IMR-90 (cell line): Measurements from ENCODE around the gene MBD3L2B. TPM values are rescaled to one million over a fixed set of nuclear protein-coding genes. Genes with fewer than 3 reads are reported as not detected.

Experiments
- ATAC-seq: fragments of 200-7000 bp; cut with Tn5 transposase; 2 replicates; pipeline ENCODE4 v1.9.1; 2020; ENCODE audit warnings: low read depth, mild to moderate bottlenecking, moderate library complexity
- BruUV-seq: library from RNA; stranded (reverse); fragments of 400-500 nt; replicated peaks from 2 replicates; lab custom pipeline; 2021; lab: Mats Ljungman, UMichigan
- CTCF ChIA-PET: fragments of 300-600 bp; formaldehyde crosslinking; extraction: SDS; loops from one replicate; lab custom pipeline; 2021; ENCODE audit warnings: antibody characterized with exemption; lab: Yijun Ruan, JAX
- POLR2A ChIA-PET: fragments of 300-600 bp; sonication (Branson Sonifier 250); formaldehyde crosslinking; loops from one replicate; lab custom pipeline; 2022; ENCODE audit warnings: antibody characterized with exemption; ENCODE audit not compliant: unreplicated experiment; lab: Charles Lee
- DNase-seq: peaks from one replicate; pipeline ENCODE4 v3.0.0; 2013
- H2AFZ ChIP-seq: replicated peaks from 2 replicates; pipeline ENCODE3; 2013; ENCODE audit warnings: low read length, mild to moderate bottlenecking; ENCODE audit not compliant: poor library complexity
- H2AK5ac ChIP-seq: 2 replicates; pipeline ENCODE4 v1.6.1; 2013; ENCODE audit warnings: low read depth, low read length, inconsistent platforms
- H2AK9ac ChIP-seq: replicated peaks from 2 replicates; pipeline ENCODE3; 2013; ENCODE audit warnings: mild to moderate bottlenecking, low read depth, low read length, moderate library complexity; ENCODE audit not compliant: poor library complexity
- H2BK120ac ChIP-seq: 2 replicates; pipeline ENCODE4 v1.6.1; 2013; ENCODE audit warnings: low read depth, low read length, inconsistent platforms
- H2BK15ac ChIP-seq: 3 replicates; pipeline ENCODE4 v1.6.1; 2013; ENCODE audit warnings: low read depth, low read length, inconsistent platforms
- H2BK20ac ChIP-seq: 2 replicates; pipeline ENCODE4 v1.6.1; 2013; ENCODE audit warnings: low read depth, mild to moderate bottlenecking, inconsistent platforms, low read length, moderate library complexity
- H2BK5ac ChIP-seq: 2 replicates; pipeline ENCODE4 v1.6.1; 2013; ENCODE audit warnings: mild to moderate bottlenecking, low read depth, low read length, inconsistent platforms; ENCODE audit not compliant: poor library complexity, severe bottlenecking
- H3K14ac ChIP-seq: replicated peaks from 2 replicates; pipeline ENCODE4 v1.6.1; 2013; ENCODE audit warnings: low read depth, low read length, inconsistent platforms
- H3K18ac ChIP-seq: 2 replicates; pipeline ENCODE4 v1.6.1; 2013; ENCODE audit warnings: low read depth, low read length, control low read depth
- H3K23ac ChIP-seq: 2 replicates; pipeline ENCODE4 v1.6.1; 2013; ENCODE audit warnings: low read depth, low read length, inconsistent platforms
- H3K27ac ChIP-seq: 2 replicates; pipeline ENCODE4 v1.5.1; 2013; ENCODE audit warnings: mild to moderate bottlenecking, control low read depth, low read length; ENCODE audit not compliant: insufficient read depth
- H3K27me3 ChIP-seq: 2 replicates; pipeline ENCODE4 v1.6.1; 2013; ENCODE audit warnings: low read length; ENCODE audit not compliant: control insufficient read depth, insufficient read depth
- H3K36me3 ChIP-seq: 2 replicates; pipeline ENCODE4 v1.6.1; 2013; ENCODE audit warnings: low read length, mixed read lengths; ENCODE audit not compliant: control insufficient read depth, insufficient read depth
- H3K4ac ChIP-seq: 2 replicates; pipeline ENCODE4 v1.6.1; 2013; ENCODE audit warnings: low read depth, low read length, inconsistent platforms
- H3K4me1 ChIP-seq: 2 replicates; pipeline ENCODE4 v1.6.1; 2013; ENCODE audit warnings: low read length, mixed read lengths; ENCODE audit not compliant: control insufficient read depth, insufficient read depth
- H3K4me2 ChIP-seq: 2 replicates; pipeline ENCODE4 v1.6.1; 2013; ENCODE audit warnings: low read depth, mild to moderate bottlenecking, control low read depth, low read length, moderate library complexity
- H3K4me3 ChIP-seq: 2 replicates; pipeline ENCODE4 v1.5.1; 2013; ENCODE audit warnings: low read depth, mild to moderate bottlenecking, control low read depth, low read length, moderate library complexity; ENCODE audit not compliant: insufficient read depth
- H3K56ac ChIP-seq: 2 replicates; pipeline ENCODE4 v1.6.1; 2013; ENCODE audit warnings: low read length, inconsistent platforms; ENCODE audit not compliant: insufficient read depth; ENCODE audit errors: extremely low read depth
- H3K79me1 ChIP-seq, 2 experiments: 2 replicates each; pipeline ENCODE4 v1.6.1; 2013; ENCODE audit warnings: low read length in 2 of 2, inconsistent platforms in 1 of 2, low read depth in 1 of 2
- H3K9ac ChIP-seq: 2 replicates; pipeline ENCODE4 v1.6.1; 2013; ENCODE audit warnings: low read depth, low read length, control low read depth
- H3K9me1 ChIP-seq: 2 replicates; pipeline ENCODE4 v1.6.1; 2013; ENCODE audit warnings: low read length, inconsistent platforms; ENCODE audit not compliant: insufficient read depth
- H3K9me3 ChIP-seq: 2 replicates; pipeline ENCODE4 v1.6.1; 2013; ENCODE audit warnings: low read length; ENCODE audit not compliant: control insufficient read depth, insufficient read depth
- H4K20me1 ChIP-seq: 2 replicates; pipeline ENCODE4 v1.6.1; 2013; ENCODE audit warnings: low read length, inconsistent platforms; ENCODE audit not compliant: insufficient read depth
- H4K5ac ChIP-seq: 2 replicates; pipeline ENCODE4 v1.6.1; 2013; ENCODE audit warnings: mild to moderate bottlenecking, low read depth, low read length, control low read depth
- H4K8ac ChIP-seq, 2 experiments: 2 replicates each; pipeline ENCODE4 v1.6.1; 2013; ENCODE audit warnings: low read depth in 2 of 2, low read length in 2 of 2, control low read depth in 1 of 2, inconsistent platforms in 1 of 2
- H4K91ac ChIP-seq: 2 replicates; pipeline ENCODE4 v1.6.1; 2013; ENCODE audit warnings: low read depth, low read length, inconsistent platforms; ENCODE audit not compliant: insufficient read depth
- CEBPB ChIP-seq: IDR thresholded peaks from 2 replicates; pipeline ENCODE4 v1.6.1; 2012; ENCODE audit warnings: low read depth, low read length, improper control_type of control experiment
- ELK1 ChIP-seq: fragments of 150-350 bp; IDR thresholded peaks from 2 replicates; pipeline ENCODE4 v1.6.1; 2016; ENCODE audit warnings: low read depth, mild to moderate bottlenecking, low read length, moderate library complexity, borderline replicate concordance
- MAZ ChIP-seq: IDR thresholded peaks from 2 replicates; pipeline ENCODE4 v1.6.1; 2012; ENCODE audit warnings: low read depth, mild to moderate bottlenecking, low read length, improper control_type of control experiment, moderate library complexity, borderline replicate concordance
- NFE2L2 ChIP-seq: fragments of 150-350 bp; IDR thresholded peaks from 2 replicates; pipeline ENCODE4 v1.6.1; 2016; ENCODE audit warnings: low read depth, mild to moderate bottlenecking, low read length
- RCOR1 ChIP-seq: IDR thresholded peaks from 2 replicates; pipeline ENCODE4 v1.6.1; 2012; ENCODE audit warnings: mild to moderate bottlenecking, low read length, improper control_type of control experiment; ENCODE audit not compliant: insufficient replicate concordance
- USF2 ChIP-seq: fragments of 150-350 bp; IDR thresholded peaks from 2 replicates; pipeline ENCODE4 v1.6.1; 2017; ENCODE audit warnings: mild to moderate bottlenecking, antibody characterized with exemption, low read length, low read depth
- WGBS, 2 experiments: methylation state at CpG; one replicate each; pipeline versions ENCODE4 v1.1.5 to v1.1.7; 2013; ENCODE audit warnings: missing lambda C conversion rate in 2 of 2; ENCODE audit not compliant: insufficient read length in 1 of 2; ENCODE audit errors: extremely low coverage in 2 of 2; 5-methylcytosine and 5-hydroxymethylcytosine counted together
- dilution Hi-C: fragments of 300-500 bp; cut with HindIII; formaldehyde crosslinking; loops from one replicate; pipeline ENCODE4 v1.14.3; 2018; ENCODE audit warnings: low sequenced_read_pairs; ENCODE audit not compliant: unreplicated experiment
- in situ Hi-C: fragments of 300-500 bp; cut with MboI; formaldehyde crosslinking; loops from 3 replicates; pipeline ENCODE4 v1.14.3; 2019; ENCODE audit warnings: low sequenced_read_pairs, inconsistent platforms, mixed read lengths
- intact Hi-C: fragments of 100-400 bp; cut with micrococcal nuclease; formaldehyde crosslinking; loops from 2 replicates; pipeline ENCODE4 v1.10.0; 2022
- polyA plus RNA-seq, 3 experiments: library from polyadenylated mRNA; depleted of rRNA; stranded (reverse); fragments of >200 nt; gene quantifications; 2 replicates each; pipeline ENCODE4 v1.2.3, GENCODE V29; 2012; ENCODE audit warnings: low replicate concordance in 1 of 3
- total RNA-seq: library from RNA; depleted of rRNA; stranded (reverse); fragments of >200 nt; gene quantifications from 2 replicates; pipeline ENCODE4 v1.2.3, GENCODE V29; 2012

MBD3L2B gene
- total and polyA plus RNA-seq, 2 of the 4 experiments (the other 2 are of a cell fraction): not detected

GRCh38 chr19:7069904-7070226 lies 48.6 kb upstream of the MBD3L2B start:
- ChIA-PET CTCF (no interaction called here), POLR2A (no interaction called here)
- Histone ChIP-seq H3K9me3 (peaks cover 2% of the 10 kb centered on the region; the same call in 1 of the 2 replicates), H2AK9ac (peak overlapping the region; percentile 48), H3K4me3 (peak overlapping the region; percentile 54), H3K23ac (0 out of 2 replicates have a peak overlapping the region, but pooled peaks have one; percentile 60), H3K4me1 (no peaks in the 10 kb centered on the region), H3K9ac (peak overlapping the region; percentile 74), H3K79me1 (peaks cover 11 to 18% of the 10 kb centered on the region in 2 experiments), H4K8ac (peak overlapping the region; percentile 68 to 73; a peak in 3 of 4 replicates), H4K91ac (0 out of 2 replicates have a peak overlapping the region, but pooled peaks have one; percentile 32), H2AFZ (peak overlapping the region; percentile 99), H2BK120ac (no peak overlapping the region), H3K27ac (peak overlapping the region; percentile 50), H3K18ac (no peak overlapping the region), H2BK20ac (no peak overlapping the region), H3K4ac (peak overlapping the region; percentile 51; the same call in 1 of the 2 replicates), H2BK15ac (no peak overlapping the region), H4K5ac (peak overlapping the region; percentile 14; the same call in 1 of the 2 replicates), H4K20me1 (no peaks in the 10 kb centered on the region), H3K36me3 (peaks cover 22% of the 10 kb centered on the region), H2AK5ac (peak overlapping the region; percentile 78), H3K27me3 (no peaks in the 10 kb centered on the region), H3K9me1 (no peaks in the 10 kb centered on the region), H3K4me2 (peak overlapping the region; percentile 99), H2BK5ac (no peak overlapping the region), H3K56ac (peak overlapping the region; percentile 68), H3K14ac (peak overlapping the region; percentile 57; the same call in 1 of the 2 replicates)
- intact Hi-C loops: loop anchor here (10.0 kb wide), 1 partner anchor 335 kb away; the partner anchor contains the start of genes GPR108 and TRIP10
- WGBS, 2 experiments: 0% methylated on average over 5 of the region's 12 CpGs; no CpG with 5 or more reads in 1 of the 2 experiments
- DNase-seq: no peak
- dilution Hi-C loops: no loop called here
- no peak for TF ChIP-seq MAZ
- TF ChIP-seq CEBPB: no peak
- TF ChIP-seq ELK1: no peak
- TF ChIP-seq USF2: no peak
- no peak for TF ChIP-seq RCOR1
- no peak for TF ChIP-seq NFE2L2
- in situ Hi-C loops: no loop called here
- BruUV-seq: TSS peak; percentile 52
- ATAC-seq: no peak; the same call in 1 of the 2 replicates
